ENCODE measurements around the gene REG1B.

- TF ChIP-seq CTCF (IDR thresholded peaks at IDR 0.05) (no peak), POLR2A (IDR thresholded peaks at IDR 0.05) (no peak), POLR2AphosphoS5 (IDR thresholded peaks at IDR 0.05) (no peak), EP300 (IDR thresholded peaks at IDR 0.05) (no peak)
Measured at GRCh38 chr2:79116997-79117928, 29.5 kb upstream of the REG1B start.
